GM19328 (cell line): ENCODE results near the gene ABLIM2.

Source experiments
- ATAC-seq: cut with Tn5 transposase; IDR thresholded peaks from one replicate; pipeline ENCODE4 v1.9.1; 2021; ENCODE audit warnings: mild to moderate bottlenecking, moderate library complexity; ENCODE audit not compliant: unreplicated experiment

Gene ABLIM2

GRCh38 chr4:8194306-8195242 lies 36.0 kb upstream of the ABLIM2 start:
- ATAC-seq, result no peak

GRCh38 chr4:8192748-8193738 lies 34.4 kb upstream of the ABLIM2 start:
- ATAC-seq, result peak; percentile 79

- no peak for ATAC-seq
These were observed 32.6 kb upstream of the ABLIM2 start for GRCh38 chr4:8191136-8191747.

GRCh38 chr4:8189551-8190466 lies 31.2 kb upstream of the ABLIM2 start:
- ATAC-seq, result no peak

GRCh38 chr4:8188743-8189550 lies 30.3 kb upstream of the ABLIM2 start:
- ATAC-seq, result no peak

GRCh38 chr4:8188085-8188484 lies 29.5 kb upstream of the ABLIM2 start:
- no peak for ATAC-seq

GRCh38 chr4:8185930-8186329 lies 27.3 kb upstream of the ABLIM2 start:
- no peak for ATAC-seq

GRCh38 chr4:8185295-8185694 lies 26.7 kb upstream of the ABLIM2 start:
- ATAC-seq, result no peak

GRCh38 chr4:8184061-8184460 lies 25.4 kb upstream of the ABLIM2 start:
- no peak for ATAC-seq

- no peak for ATAC-seq
These were observed 24.5 kb upstream of the ABLIM2 start for GRCh38 chr4:8182858-8183725.

GRCh38 chr4:8182294-8182693 lies 23.7 kb upstream of the ABLIM2 start:
- ATAC-seq, result no peak

GRCh38 chr4:8181844-8182243 lies 23.2 kb upstream of the ABLIM2 start:
- no peak for ATAC-seq

GRCh38 chr4:8181119-8181518 lies 22.5 kb upstream of the ABLIM2 start:
- no peak for ATAC-seq

GRCh38 chr4:8180310-8181093 lies 21.9 kb upstream of the ABLIM2 start:
- no peak for ATAC-seq

- no peak for ATAC-seq
These were observed 21.2 kb upstream of the ABLIM2 start for GRCh38 chr4:8179771-8180170.

- ATAC-seq, result no peak
These were observed 20.5 kb upstream of the ABLIM2 start for GRCh38 chr4:8179074-8179473.

GRCh38 chr4:8177956-8178355 lies 19.3 kb upstream of the ABLIM2 start:
- ATAC-seq, result no peak
